Hepatic stellate cell (primary cell): ENCODE measurements around the gene COL23A1.

ENCODE experiments used
- DNase-seq: peaks from one replicate; pipeline ENCODE4 v3.0.0; 2011; ENCODE audit warnings: low spot score

COL23A1 gene

DNA sequence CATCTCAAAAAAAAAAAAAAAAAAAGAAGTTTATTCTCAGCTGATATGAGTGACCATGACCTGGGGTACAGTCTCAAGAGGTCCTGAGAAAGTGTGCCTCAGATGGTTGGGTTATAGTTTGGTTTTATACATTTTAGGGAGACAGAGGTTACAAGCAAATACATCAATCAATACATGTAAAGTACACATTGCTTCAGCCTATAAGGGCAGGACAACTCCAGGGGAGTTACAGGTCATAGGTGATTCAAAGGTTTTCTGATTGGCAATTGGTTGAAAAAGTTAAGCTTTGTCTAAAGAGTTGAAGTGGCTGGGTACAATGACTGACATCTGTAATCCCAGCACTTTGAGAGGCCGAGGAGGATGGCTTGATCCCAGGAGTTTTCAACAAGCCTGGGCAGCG is 400.8 kb downstream of the COL23A1 start:
- no peak for DNase-seq
